SJCRH30 (cell line): ENCODE measurements around the gene ACO2. TPM values are rescaled to one million over a fixed set of nuclear protein-coding genes. Genes with fewer than 3 reads are reported as not detected.
"Not testable (repeated sequence)": the region's sequence is repeated elsewhere in the genome, so short reads cannot be mapped to it uniquely, and the experiment has no call there.

ENCODE experiments used
- DNase-seq, 2 experiments: peaks; one replicate each; pipeline ENCODE4 v3.0.0-alpha.2; 2015 to 2020
- H3K27ac ChIP-seq: fragments of 250-450 bp; sonication (Bioruptor Pico); 2 replicates; pipeline ENCODE4 v1.5.1; 2020; ENCODE audit warnings: mild to moderate bottlenecking, moderate library complexity
- H3K27me3 ChIP-seq: fragments of 250-450 bp; sonication (Bioruptor Pico); 2 replicates; pipeline ENCODE4 v1.5.1; 2020; ENCODE audit warnings: mild to moderate bottlenecking, moderate library complexity
- H3K36me3 ChIP-seq: fragments of 250-450 bp; sonication (Bioruptor Pico); 2 replicates; pipeline ENCODE4 v1.5.1; 2020; ENCODE audit warnings: mild to moderate bottlenecking, moderate library complexity
- H3K4me1 ChIP-seq: fragments of 250-450 bp; sonication (Bioruptor Pico); 2 replicates; pipeline ENCODE4 v1.5.1; 2020; ENCODE audit warnings: mild to moderate bottlenecking, moderate library complexity
- H3K4me3 ChIP-seq: fragments of 250-450 bp; sonication (Bioruptor Pico); 2 replicates; pipeline ENCODE4 v1.5.1; 2020; ENCODE audit warnings: mild to moderate bottlenecking, moderate library complexity
- H3K9me3 ChIP-seq: fragments of 250-450 bp; sonication (Bioruptor Pico); replicated peaks from 2 replicates; pipeline ENCODE4 v1.5.1; 2020; ENCODE audit warnings: mild to moderate bottlenecking, moderate library complexity
- total RNA-seq: library from RNA; depleted of rRNA; stranded (reverse); fragments of >200 nt; shearing (Covaris generic); gene quantifications from 2 replicates; pipeline ENCODE4 v1.2.3, GENCODE V29; 2014

Gene ACO2
- total RNA-seq, 1 experiment from 2014 or later, result 50.5 TPM

DNA sequence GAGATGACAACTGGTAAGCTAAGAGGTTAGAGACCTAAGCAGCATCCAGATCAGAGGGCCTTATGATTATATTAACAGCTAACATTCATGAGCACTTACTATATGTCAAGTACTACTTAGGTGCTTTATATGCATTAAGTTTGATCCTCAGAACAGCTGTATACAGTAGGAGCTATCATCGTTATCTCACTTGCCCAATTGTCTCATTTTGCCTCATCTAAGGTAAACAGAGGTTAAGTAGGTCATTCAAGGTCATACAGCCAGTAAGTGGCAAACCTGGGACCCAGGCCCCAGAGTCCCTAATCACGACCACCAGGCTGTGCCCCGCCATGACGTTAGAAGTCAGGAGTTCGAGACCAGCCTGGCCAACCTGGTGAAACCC is 79.9 kb downstream of the ACO2 start:
- Histone ChIP-seq H3K9me3 (no peaks in the 10 kb centered on the region), H3K27me3 (no peaks in the 10 kb centered on the region), H3K4me1 (peaks cover 18% of the 10 kb centered on the region), H3K27ac (no peak overlapping the region), H3K4me3 (no peak overlapping the region), H3K36me3 (no peaks in the 10 kb centered on the region)
- no peak for DNase-seq

DNA sequence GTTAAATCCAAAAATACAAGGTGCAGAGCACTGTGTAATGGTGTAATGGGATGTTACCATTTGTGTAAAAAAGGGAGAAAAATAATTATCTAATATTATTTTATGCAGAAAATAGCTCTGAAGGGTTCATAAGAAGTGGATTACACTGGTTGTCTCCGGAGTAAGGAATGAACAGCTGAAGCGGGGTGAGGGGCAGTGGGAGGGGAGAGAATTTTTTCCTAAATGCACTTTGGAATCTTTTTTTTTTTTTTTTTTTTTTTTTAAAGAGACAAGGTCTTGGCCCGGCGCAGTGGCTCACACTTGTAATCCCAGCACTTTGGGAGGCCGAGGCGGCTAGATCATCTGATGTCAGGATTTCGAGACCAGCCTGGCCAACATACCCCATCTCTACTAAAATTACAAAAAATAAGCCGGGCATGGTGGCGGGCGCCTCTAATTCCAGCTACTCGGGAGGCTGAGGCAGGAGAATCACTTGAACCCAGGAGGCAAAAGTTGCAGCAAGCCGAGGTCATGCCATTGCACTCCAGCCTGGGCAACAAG is 82.1 kb downstream of the ACO2 start:
- peaks cover 15% of the 10 kb centered on the region for H3K4me1 ChIP-seq
- H3K36me3 ChIP-seq, result no peaks in the 10 kb centered on the region
- H3K4me3 ChIP-seq, result no peak overlapping the region
- DNase-seq, result peak; percentile 55 to 63
- no peaks in the 10 kb centered on the region for H3K9me3 ChIP-seq
- H3K27ac ChIP-seq, result peak overlapping the region; percentile 28; the same call in 1 of the 2 replicates
- no peaks in the 10 kb centered on the region for H3K27me3 ChIP-seq

DNA sequence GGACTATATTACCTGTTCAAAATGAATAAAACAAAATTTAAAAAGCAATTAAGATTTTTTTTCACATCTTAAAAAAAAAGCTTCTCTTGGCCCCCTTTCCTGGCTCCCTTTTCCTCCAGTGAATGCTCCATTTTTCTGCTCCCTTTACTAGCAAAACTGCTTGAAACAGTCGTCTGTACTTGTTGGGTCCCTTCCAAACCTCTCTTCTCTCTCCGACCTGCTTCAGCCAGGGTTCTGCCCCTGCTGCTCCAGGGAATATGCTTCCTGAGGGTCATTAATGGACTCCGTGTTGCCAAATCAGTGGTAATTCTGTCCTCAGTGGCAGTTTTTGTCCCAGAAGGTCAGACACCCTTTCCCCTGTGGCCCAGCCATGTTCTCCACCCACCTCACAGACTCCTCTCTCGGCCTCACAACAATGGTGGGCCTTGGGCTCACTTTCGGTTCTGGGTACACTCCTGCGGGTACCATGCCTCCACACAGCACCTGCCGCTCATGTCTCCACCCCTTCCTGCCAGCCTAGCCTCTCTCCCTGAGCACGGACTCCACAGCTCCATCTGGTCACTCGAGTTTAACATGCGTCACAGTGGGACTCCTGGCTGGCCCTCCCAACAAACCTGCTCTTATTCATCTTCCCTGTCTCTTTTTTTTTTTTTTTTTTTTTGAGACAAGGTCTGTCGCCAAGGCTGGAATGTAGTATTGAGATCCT is 83.1 kb downstream of the ACO2 start:
- peaks cover 20% of the 10 kb centered on the region for H3K4me1 ChIP-seq
- H3K36me3 ChIP-seq, result no peaks in the 10 kb centered on the region
- DNase-seq, result peak; percentile 30 to 45
- H3K9me3 ChIP-seq, result no peaks in the 10 kb centered on the region
- H3K4me3 ChIP-seq, result no peak overlapping the region
- no peaks in the 10 kb centered on the region for H3K27me3 ChIP-seq
- H3K27ac ChIP-seq, result no peak overlapping the region

DNA sequence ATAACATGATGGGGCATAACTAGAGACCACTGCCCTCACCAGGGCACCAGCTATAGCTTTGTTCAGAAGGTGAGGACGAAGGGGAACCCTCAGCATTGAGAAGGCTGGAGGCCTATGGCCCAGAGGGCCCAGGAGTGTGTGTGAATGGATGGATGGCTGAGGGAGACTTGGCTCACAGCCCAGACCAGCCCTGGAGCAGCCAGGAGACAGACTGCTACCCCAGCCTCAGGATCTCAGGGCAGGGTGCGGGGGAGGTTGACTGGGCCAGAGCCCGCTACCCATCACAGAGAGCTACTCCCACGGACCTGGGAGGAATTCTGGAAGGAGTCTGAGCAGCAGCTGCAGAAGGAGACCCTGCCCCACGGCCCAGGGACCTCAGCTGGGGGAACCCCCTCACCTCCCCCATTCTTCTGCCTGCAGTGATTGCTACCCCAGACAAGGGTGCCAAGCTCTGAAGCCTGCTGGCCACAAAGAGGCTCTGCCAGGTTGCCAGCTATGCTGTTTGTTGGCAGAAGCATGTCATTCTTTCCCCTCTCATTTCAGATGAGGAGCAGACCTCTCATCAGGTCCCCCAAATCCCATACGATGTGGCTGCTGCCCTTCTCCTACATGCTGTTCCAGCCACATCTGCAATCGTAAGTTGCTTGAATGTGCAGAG is 86.5 kb downstream of the ACO2 start:
- H3K9me3 ChIP-seq, result no peaks in the 10 kb centered on the region
- peaks cover 36% of the 10 kb centered on the region for H3K4me1 ChIP-seq
- H3K27me3 ChIP-seq, result no peaks in the 10 kb centered on the region
- no peak overlapping the region for H3K4me3 ChIP-seq
- H3K27ac ChIP-seq, result no peak overlapping the region
- peak; percentile 19 to 40 for DNase-seq
- H3K36me3 ChIP-seq, result no peaks in the 10 kb centered on the region

DNA sequence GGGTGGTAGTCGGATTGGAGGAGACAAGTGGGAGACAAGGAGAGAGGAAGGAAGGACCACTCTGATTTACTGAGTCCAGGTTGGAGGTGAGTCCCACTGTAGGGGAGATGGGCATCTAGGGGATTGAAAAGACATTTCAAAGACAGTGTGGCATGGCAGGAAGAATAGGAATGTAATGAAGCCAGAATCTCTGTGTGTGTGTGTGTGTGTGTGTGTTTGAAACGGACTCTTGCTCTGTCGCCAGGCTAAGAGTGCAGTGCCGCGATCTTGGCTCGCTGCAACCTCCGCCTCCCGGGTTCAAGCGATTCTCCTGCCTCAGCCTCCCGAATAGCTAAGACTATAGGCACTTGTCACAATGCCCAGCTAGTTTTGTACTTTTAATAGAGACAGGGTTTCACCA is 87.6 kb downstream of the ACO2 start:
- DNase-seq, result no peak
- H3K4me1 ChIP-seq, result peaks cover 34% of the 10 kb centered on the region
- no peak overlapping the region for H3K4me3 ChIP-seq
- H3K36me3 ChIP-seq, result no peaks in the 10 kb centered on the region
- peak overlapping the region; percentile 84 for H3K27ac ChIP-seq
- H3K9me3 ChIP-seq, result no peaks in the 10 kb centered on the region
- H3K27me3 ChIP-seq, result no peaks in the 10 kb centered on the region

DNA sequence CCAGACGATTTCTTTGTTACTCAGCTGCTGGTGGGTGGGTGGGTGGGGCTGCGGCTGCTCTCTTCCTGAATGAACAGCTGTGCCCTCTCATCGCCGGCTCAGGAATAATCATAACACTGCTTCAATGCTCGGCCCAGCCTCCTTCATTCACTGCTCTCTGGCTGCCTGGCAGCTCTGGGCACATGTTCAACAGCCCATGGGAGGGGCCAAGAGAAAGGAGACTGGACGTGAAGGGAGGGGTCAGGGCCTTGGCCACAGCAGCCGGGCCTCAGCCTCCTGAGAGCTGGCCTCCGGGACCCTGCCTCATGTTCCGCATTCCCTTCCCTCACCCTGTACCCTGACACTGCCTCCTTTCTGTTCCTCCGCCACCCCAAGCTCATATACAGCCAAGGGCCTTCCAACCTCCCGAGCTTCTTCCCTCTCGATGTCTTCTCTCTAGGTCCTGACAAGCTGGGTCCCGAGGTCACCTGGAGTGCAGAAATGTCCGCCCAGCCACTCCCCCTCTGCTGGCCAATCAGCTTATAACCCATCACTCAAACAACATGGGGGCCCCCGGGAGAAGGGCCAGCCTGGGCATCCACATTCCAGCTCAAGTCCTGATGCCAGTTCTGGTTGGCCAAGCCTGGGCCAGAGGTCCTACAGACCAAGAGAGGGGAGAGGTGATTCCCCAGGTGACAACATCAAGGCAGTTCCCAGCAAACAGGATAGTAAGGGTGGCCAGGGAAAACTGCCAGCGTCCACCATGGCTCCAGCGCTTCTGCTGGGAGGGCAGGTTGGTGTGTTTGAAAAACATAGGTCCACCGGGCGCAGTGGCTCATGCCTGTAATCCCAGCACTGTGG is 88.7 kb downstream of the ACO2 start:
- Histone ChIP-seq H3K9me3 (no peaks in the 10 kb centered on the region), H3K27ac (peak overlapping the region; percentile 84), H3K27me3 (no peaks in the 10 kb centered on the region), H3K36me3 (no peaks in the 10 kb centered on the region), H3K4me1 (peaks cover 41% of the 10 kb centered on the region), H3K4me3 (peak overlapping the region; percentile 42)
- DNase-seq, result peak; percentile 89 to 92

DNA sequence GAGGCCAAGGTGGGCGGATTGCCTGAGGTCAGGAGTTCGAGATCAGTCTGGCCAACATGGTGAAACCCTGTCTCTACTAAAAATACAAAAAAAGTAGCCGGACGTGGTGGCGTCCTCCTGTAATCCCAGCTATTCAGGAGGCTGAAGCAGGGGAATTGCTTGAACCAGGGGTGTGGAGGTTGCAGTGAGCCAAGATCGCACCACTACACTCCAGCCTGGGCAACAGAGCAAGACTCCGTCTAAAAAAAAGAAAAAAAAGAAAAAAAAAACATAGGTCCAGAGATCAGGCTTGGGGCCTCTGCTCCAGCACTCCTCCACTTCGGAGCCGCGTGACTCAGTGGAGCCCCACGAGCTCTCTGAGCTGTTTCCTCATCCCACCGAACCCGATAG is 89.3 kb downstream of the ACO2 start:
- H3K4me1 ChIP-seq, result peaks cover 44% of the 10 kb centered on the region
- not testable (repeated sequence) for H3K9me3 ChIP-seq, H3K36me3 ChIP-seq, H3K4me3 ChIP-seq, DNase-seq, H3K27me3 ChIP-seq
- peak overlapping the region; percentile 84; the same call in 1 of the 2 replicates for H3K27ac ChIP-seq

DNA sequence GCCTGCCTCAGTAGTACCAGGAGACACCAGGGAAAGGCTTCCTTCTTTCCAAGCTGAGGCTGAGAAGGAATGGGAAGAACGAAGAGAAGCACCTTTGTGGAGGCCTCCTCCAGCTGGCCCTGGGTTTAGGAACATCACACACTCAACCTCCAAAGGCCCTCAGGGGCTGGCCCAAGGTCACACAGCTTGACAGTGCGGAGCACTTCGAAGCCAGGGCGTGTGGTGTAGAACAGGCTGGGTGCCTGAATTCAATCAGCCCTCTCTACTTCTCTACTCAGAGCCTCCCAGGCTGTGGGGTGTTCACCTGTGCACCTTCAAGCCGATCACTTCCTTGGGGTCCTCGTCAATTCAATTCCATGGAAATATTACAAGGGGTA is 91.2 kb downstream of the ACO2 start:
- H3K27me3 ChIP-seq, result no peaks in the 10 kb centered on the region
- H3K36me3 ChIP-seq, result peaks cover 2% of the 10 kb centered on the region; the same call in 1 of the 2 replicates
- H3K27ac ChIP-seq, result peak overlapping the region; percentile 64
- H3K9me3 ChIP-seq, result no peaks in the 10 kb centered on the region
- peaks cover 49% of the 10 kb centered on the region for H3K4me1 ChIP-seq
- peak; percentile 41 to 59 for DNase-seq
- peak overlapping the region; percentile 60 for H3K4me3 ChIP-seq

DNA sequence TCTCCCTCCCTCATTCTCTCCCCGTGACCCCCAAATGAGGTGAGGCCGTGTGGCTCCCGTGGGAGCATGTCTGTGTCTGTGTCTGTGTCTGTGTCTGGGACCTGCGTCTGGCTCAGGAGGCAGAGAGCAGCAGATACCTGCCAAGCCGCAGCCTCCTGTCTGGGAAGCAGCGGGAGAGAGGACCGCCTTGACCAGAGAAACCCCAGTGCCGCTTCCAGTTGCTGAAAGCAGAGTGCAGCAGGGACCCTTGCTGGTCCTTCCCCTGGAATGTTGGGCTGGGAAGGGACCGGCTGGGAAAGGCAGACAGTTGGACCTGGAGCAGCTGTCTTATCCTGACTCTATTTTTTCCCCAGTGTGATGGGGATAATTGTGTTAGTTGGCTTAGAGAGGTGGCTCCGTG is 92.4 kb downstream of the ACO2 start:
- Histone ChIP-seq H3K4me3 (peak overlapping the region; percentile 60), H3K27me3 (no peaks in the 10 kb centered on the region), H3K4me1 (peaks cover 56% of the 10 kb centered on the region), H3K9me3 (no peaks in the 10 kb centered on the region), H3K36me3 (peaks cover 2% of the 10 kb centered on the region; the same call in 1 of the 2 replicates), H3K27ac (peak overlapping the region; percentile 64)
- DNase-seq, result peak; percentile 44 to 59

DNA sequence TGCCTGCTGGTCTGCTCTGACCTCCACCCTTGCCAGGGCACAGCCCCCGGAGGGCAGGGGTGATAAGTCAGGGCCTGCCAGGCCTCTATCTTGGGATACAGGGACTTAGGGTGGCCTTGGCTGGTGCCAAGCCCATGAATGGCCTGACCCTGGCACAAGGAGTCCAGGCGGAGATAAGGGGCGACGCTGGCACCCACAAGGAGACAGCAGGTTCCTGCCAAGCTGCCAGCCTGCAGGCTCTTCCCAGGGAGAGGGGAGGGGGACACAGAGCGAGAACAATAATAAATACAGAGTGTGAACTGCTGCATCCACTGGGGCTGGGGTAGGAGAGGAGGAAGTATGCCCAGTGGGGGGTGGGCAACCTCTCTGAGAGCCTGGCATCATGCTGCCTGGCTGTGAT is 92.9 kb downstream of the ACO2 start:
- Histone ChIP-seq H3K36me3 (peaks cover 2% of the 10 kb centered on the region; the same call in 1 of the 2 replicates), H3K4me1 (peaks cover 54% of the 10 kb centered on the region), H3K4me3 (peak overlapping the region; percentile 60), H3K27ac (peak overlapping the region; percentile 64), H3K9me3 (no peaks in the 10 kb centered on the region), H3K27me3 (no peaks in the 10 kb centered on the region)
- no peak for DNase-seq

DNA sequence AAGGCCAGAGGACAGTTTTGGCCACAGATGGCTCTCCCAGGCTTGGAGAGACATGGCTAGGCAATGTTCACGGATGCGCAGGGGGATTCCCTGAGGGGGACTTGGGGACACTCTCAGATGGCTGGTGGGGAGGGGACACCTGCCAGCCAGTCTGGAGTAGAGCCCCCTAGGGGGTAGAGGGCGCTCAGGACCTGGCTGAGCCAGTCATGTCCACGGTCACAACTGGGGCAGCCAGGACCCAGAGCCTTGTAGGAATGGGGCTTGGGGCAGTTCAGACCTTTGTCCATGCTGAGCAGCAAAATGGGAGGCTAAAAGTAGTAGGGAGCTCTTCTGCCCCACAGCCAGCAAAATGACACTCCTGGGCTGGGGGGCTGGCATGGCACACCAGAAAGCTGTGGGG is 93.5 kb downstream of the ACO2 start:
- no peak for DNase-seq
- Histone ChIP-seq H3K4me3 (no peak overlapping the region), H3K27me3 (no peaks in the 10 kb centered on the region), H3K4me1 (peaks cover 49% of the 10 kb centered on the region), H3K36me3 (peaks cover 2% of the 10 kb centered on the region; the same call in 1 of the 2 replicates), H3K9me3 (no peaks in the 10 kb centered on the region), H3K27ac (no peak overlapping the region)

DNA sequence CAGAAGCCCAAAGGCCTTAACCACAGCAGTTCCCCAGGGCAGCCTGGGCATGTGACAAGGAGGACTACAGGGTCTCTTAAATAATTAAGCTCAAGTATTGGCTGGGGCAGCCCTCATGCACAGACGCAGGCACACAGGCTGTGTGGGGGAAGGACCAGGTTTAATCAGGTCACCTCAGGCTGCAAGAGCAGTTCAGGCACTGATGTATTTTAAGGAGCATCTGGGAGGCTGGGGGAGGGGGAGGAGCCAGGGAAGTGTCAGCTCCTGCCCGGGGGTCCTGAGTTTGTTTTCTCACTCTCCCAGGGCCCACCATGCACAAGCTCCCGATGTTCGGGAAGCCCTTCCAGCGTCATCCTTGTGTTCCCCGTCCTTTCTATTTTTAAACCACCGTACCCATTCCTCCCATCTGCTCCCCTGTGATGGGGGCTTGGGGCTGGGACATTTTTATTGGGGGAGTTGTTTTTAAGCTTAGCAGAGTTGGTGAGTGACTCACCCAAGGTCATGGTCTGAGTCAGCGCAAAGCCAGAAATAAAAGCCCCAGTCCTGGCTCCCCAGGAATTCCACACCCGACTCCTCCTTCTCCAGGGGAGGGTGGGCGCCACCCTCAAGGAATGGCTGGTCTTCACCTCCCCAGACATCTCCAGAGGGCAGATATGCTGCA is 94.3 kb downstream of the ACO2 start:
- DNase-seq, result peak; percentile 42 to 52
- H3K4me1 ChIP-seq, result peaks cover 43% of the 10 kb centered on the region
- H3K9me3 ChIP-seq, result no peaks in the 10 kb centered on the region
- H3K27me3 ChIP-seq, result no peaks in the 10 kb centered on the region
- H3K27ac ChIP-seq, result no peak overlapping the region
- H3K4me3 ChIP-seq, result no peak overlapping the region
- H3K36me3 ChIP-seq, result peaks cover 2% of the 10 kb centered on the region; the same call in 1 of the 2 replicates

DNA sequence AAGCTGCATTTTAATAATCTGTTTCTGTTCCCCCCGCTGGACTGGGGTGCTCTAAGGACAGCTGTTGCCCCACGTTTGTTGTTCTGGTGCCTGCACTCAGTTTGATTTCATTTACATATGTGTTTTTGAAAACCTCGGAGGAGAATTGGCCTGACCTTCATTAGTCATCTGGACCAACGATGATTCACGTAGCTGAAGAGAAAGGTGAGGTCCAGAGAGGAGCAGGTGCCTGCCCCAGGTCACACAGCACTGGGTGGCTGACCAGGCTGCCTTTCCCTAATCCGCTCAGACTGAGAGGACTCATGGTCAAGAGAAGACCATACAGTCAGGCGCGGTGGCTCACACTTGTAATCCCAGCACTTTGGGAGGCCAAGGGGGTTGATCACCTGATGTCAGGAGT is 95.6 kb downstream of the ACO2 start:
- H3K9me3 ChIP-seq, result no peaks in the 10 kb centered on the region
- H3K4me1 ChIP-seq, result peaks cover 39% of the 10 kb centered on the region
- no peak overlapping the region for H3K27ac ChIP-seq
- no peaks in the 10 kb centered on the region for H3K27me3 ChIP-seq
- H3K36me3 ChIP-seq, result peaks cover 2% of the 10 kb centered on the region; the same call in 1 of the 2 replicates
- no peak for DNase-seq
- H3K4me3 ChIP-seq, result no peak overlapping the region

DNA sequence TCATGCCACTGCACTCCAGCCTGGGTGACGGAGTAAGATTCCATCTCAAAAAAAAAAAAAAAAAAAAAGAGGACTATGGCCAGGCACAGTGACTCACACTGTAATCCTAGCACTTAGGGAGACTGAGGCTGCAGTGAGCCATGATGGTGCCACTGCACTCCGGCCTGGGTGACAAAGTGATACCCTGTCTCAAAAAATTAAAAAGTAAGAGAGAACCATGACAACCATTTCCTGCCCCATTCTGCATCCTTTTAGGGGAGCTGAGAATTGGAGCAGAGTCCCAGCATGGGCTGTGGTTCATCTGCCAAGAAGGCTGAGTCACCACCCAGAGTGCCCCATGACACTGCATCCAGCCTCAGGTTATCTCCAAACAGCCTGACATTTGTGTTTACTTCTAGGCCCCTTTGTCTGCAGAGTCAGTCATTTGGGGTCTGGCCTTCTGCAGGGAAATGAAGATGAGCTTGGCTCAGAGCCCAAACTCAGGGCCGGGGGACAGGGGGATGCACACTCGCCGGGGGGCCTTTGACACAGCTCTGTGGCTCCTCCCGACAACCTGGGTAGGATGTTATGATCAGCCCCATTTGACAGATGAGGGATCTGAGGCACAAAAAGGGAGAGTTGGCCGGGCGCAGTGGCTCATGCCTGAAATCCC is 96.6 kb downstream of the ACO2 start:
- Histone ChIP-seq H3K9me3 (no peaks in the 10 kb centered on the region), H3K27ac (peak overlapping the region; percentile 7; the same call in 1 of the 2 replicates), H3K27me3 (no peaks in the 10 kb centered on the region), H3K4me1 (peaks cover 32% of the 10 kb centered on the region), H3K4me3 (no peak overlapping the region), H3K36me3 (peaks cover 2% of the 10 kb centered on the region; the same call in 1 of the 2 replicates)
- peak; percentile 66 to 73 for DNase-seq
